ENCODE measurements around the gene ADD2. TPM values are rescaled to one million over a fixed set of nuclear protein-coding genes. Genes with fewer than 3 reads are reported as not detected.

The ADD2 gene
- total RNA-seq, 1 experiment from 2014 or later = 0.23 TPM

GRCh38 chr2:70613521-70613920 lies 154.5 kb downstream of the ADD2 start:
- H3K36me3 Mint-ChIP-seq (ENCODE audit: insufficient read depth, unreplicated experiment) = no peaks in the 10 kb centered on the region
- no peak for TF ChIP-seq CTCF (IDR thresholded peaks at IDR 0.05; ENCODE audit: unreplicated experiment)
- ChIA-PET CTCF (interaction anchor here (0.7 to 7.3 kb wide), 4 partner anchors 8 to 273 kb away, joined by 3 to 90 read pairs (median 4); partner anchors contain the start of gene TGFA), POLR2A (no interaction called here)
- DNase-seq (ENCODE audit: unreplicated experiment) = no peak
- no TSS peak for BruUV-seq (replicated peaks)
- no peaks in the 10 kb centered on the region for H3K27me3 Mint-ChIP-seq (ENCODE audit: insufficient read depth, unreplicated experiment)
- no peak overlapping the region for H3K27ac Mint-ChIP-seq (ENCODE audit: low read depth, unreplicated experiment)
- no peak overlapping the region for H3K4me3 Mint-ChIP-seq (ENCODE audit: unreplicated experiment)
- no peaks in the 10 kb centered on the region for H3K4me1 Mint-ChIP-seq (ENCODE audit: insufficient read depth, unreplicated experiment)
- no peaks in the 10 kb centered on the region for H3K9me3 Mint-ChIP-seq (ENCODE audit: unreplicated experiment)
- intact Hi-C loops (cut with micrococcal nuclease) = no loop called here

GRCh38 chr2:70612574-70612973 lies 155.4 kb downstream of the ADD2 start:
- Mint-ChIP-seq H3K36me3 (ENCODE audit: insufficient read depth, unreplicated experiment) (no peaks in the 10 kb centered on the region), H3K9me3 (ENCODE audit: unreplicated experiment) (no peaks in the 10 kb centered on the region), H3K27me3 (ENCODE audit: insufficient read depth, unreplicated experiment) (no peaks in the 10 kb centered on the region), H3K4me3 (ENCODE audit: unreplicated experiment) (no peak overlapping the region), H3K27ac (ENCODE audit: low read depth, unreplicated experiment) (no peak overlapping the region), H3K4me1 (ENCODE audit: insufficient read depth, unreplicated experiment) (peaks cover under 1% of the 10 kb centered on the region)
- ChIA-PET CTCF (interaction anchor here (0.7 to 2.1 kb wide), 2 partner anchors 66 to 272 kb away, joined by 6 read pairs; no protein-coding TSS in a partner anchor), POLR2A (interaction anchor here (0.7 to 0.9 kb wide), 3 partner anchors 42 to 1198 kb away, joined by 3 to 6 read pairs (median 3); no protein-coding TSS in a partner anchor)
- no TSS peak for BruUV-seq (replicated peaks)
- DNase-seq (ENCODE audit: unreplicated experiment) = no peak
- TF ChIP-seq CTCF (IDR thresholded peaks at IDR 0.05; ENCODE audit: unreplicated experiment) = no peak
- intact Hi-C loops (cut with micrococcal nuclease) = no loop called here

GRCh38 chr2:70608373-70608772 lies 159.6 kb downstream of the ADD2 start:
- ChIA-PET CTCF (interaction anchor here (1.1 to 1.9 kb wide), 3 partner anchors 9 to 267 kb away, joined by 3 to 7 read pairs (median 4); partner anchors contain the start of gene TGFA), POLR2A (interaction anchor here (0.7 to 2.5 kb wide), 2 partner anchors 39 to 56 kb away, joined by 3 to 13 read pairs; partner anchors contain the start of gene TGFA)
- BruUV-seq (replicated peaks) = no TSS peak
- Mint-ChIP-seq H3K27me3 (ENCODE audit: insufficient read depth, unreplicated experiment) (no peaks in the 10 kb centered on the region), H3K27ac (ENCODE audit: low read depth, unreplicated experiment) (no peak overlapping the region), H3K9me3 (ENCODE audit: unreplicated experiment) (peaks cover 9% of the 10 kb centered on the region), H3K4me3 (ENCODE audit: unreplicated experiment) (no peak overlapping the region), H3K36me3 (ENCODE audit: insufficient read depth, unreplicated experiment) (no peaks in the 10 kb centered on the region), H3K4me1 (ENCODE audit: insufficient read depth, unreplicated experiment) (peaks cover 18% of the 10 kb centered on the region)
- intact Hi-C loops (cut with micrococcal nuclease) = no loop called here
- TF ChIP-seq CTCF (IDR thresholded peaks at IDR 0.05; ENCODE audit: unreplicated experiment) = no peak
- no peak for DNase-seq (ENCODE audit: unreplicated experiment)

GRCh38 chr2:70607121-70607561 lies 160.9 kb downstream of the ADD2 start:
- no peak for TF ChIP-seq CTCF (IDR thresholded peaks at IDR 0.05; ENCODE audit: unreplicated experiment)
- intact Hi-C loops (cut with micrococcal nuclease) = no loop called here
- Mint-ChIP-seq H3K27me3 (ENCODE audit: insufficient read depth, unreplicated experiment) (no peaks in the 10 kb centered on the region), H3K4me1 (ENCODE audit: insufficient read depth, unreplicated experiment) (peaks cover 18% of the 10 kb centered on the region), H3K36me3 (ENCODE audit: insufficient read depth, unreplicated experiment) (no peaks in the 10 kb centered on the region), H3K27ac (ENCODE audit: low read depth, unreplicated experiment) (peak overlapping the region; percentile 82), H3K9me3 (ENCODE audit: unreplicated experiment) (peaks cover 9% of the 10 kb centered on the region), H3K4me3 (ENCODE audit: unreplicated experiment) (no peak overlapping the region)
- ChIA-PET CTCF (interaction anchor here (0.6 to 1.9 kb wide), 3 partner anchors 10 to 143 kb away, joined by 3 to 9 read pairs (median 3); no protein-coding TSS in a partner anchor), POLR2A (interaction anchor here (0.9 to 2.5 kb wide), 6 partner anchors 9 to 54 kb away, joined by 3 to 13 read pairs (median 8); partner anchors contain the start of gene TGFA)
- peak; percentile 85 for DNase-seq (ENCODE audit: unreplicated experiment)
- BruUV-seq (replicated peaks) = no TSS peak

Other genes with a start within 250 kb of the ADD2 start
- gene TGFA, start 214.4 kb downstream of the ADD2 start, total RNA-seq (2022) = 17.9 and 22.5 TPM in 2 replicates
- gene FIGLA, start 22.4 kb upstream of the ADD2 start, total RNA-seq (2022) = not detected in 2 replicates
- not detected in 2 replicates for gene CLEC4F, start 52.4 kb upstream of the ADD2 start, total RNA-seq (2022)
- gene CD207, start 67.6 kb upstream of the ADD2 start, total RNA-seq (2022) = not detected in 2 replicates
- gene VAX2, start 132.4 kb upstream of the ADD2 start, total RNA-seq (2022) = not detected in 2 replicates
- not detected in 2 replicates for gene ATP6V1B1, start 167.7 kb upstream of the ADD2 start, total RNA-seq (2022)
- gene ANKRD53, start 210.4 kb upstream of the ADD2 start, total RNA-seq (2022) = not detected in 2 replicates
- 52.3 and 63.2 TPM in 2 replicates for gene TEX261, start 226.7 kb upstream of the ADD2 start, total RNA-seq (2022)